IMR-90 (cell line): ENCODE results near the gene SLC22A4.

Experiments
- BHLHE40 ChIP-seq: fragments of 150-350 bp; IDR thresholded peaks from 2 replicates; pipeline ENCODE4 v1.6.1; 2016; ENCODE audit warnings: mild to moderate bottlenecking, low read depth, low read length
- CEBPB ChIP-seq: IDR thresholded peaks from 2 replicates; pipeline ENCODE4 v1.6.1; 2012; ENCODE audit warnings: low read depth, low read length, improper control_type of control experiment
- CHD1 ChIP-seq: IDR thresholded peaks from 2 replicates; pipeline ENCODE4 v1.6.1; 2012; ENCODE audit warnings: low read depth, low read length, improper control_type of control experiment
- MAFK ChIP-seq: IDR thresholded peaks from 2 replicates; pipeline ENCODE4 v1.6.1; 2012; ENCODE audit warnings: low read depth, low read length, improper control_type of control experiment
- MAZ ChIP-seq: IDR thresholded peaks from 2 replicates; pipeline ENCODE4 v1.6.1; 2012; ENCODE audit warnings: low read depth, mild to moderate bottlenecking, low read length, improper control_type of control experiment, moderate library complexity, borderline replicate concordance
- MXI1 ChIP-seq: IDR thresholded peaks from 2 replicates; pipeline ENCODE4 v1.6.1; 2012; ENCODE audit warnings: low read depth, mild to moderate bottlenecking, low read length, moderate library complexity, borderline replicate concordance
- POLR2A ChIP-seq: IDR thresholded peaks from 2 replicates; pipeline ENCODE4 v1.6.1; 2012; ENCODE audit warnings: mild to moderate bottlenecking, low read depth, low read length
- RAD21 ChIP-seq: IDR thresholded peaks from 2 replicates; pipeline ENCODE4 v1.6.1; 2012; ENCODE audit warnings: low read length, improper control_type of control experiment
- RCOR1 ChIP-seq: IDR thresholded peaks from 2 replicates; pipeline ENCODE4 v1.6.1; 2012; ENCODE audit warnings: mild to moderate bottlenecking, low read length, improper control_type of control experiment; ENCODE audit not compliant: insufficient replicate concordance
- RFX5 ChIP-seq: IDR thresholded peaks from 2 replicates; pipeline ENCODE4 v1.8.0; 2012; ENCODE audit warnings: low read depth, mild to moderate bottlenecking, low read length, moderate library complexity
- SMC3 ChIP-seq: fragments of 150-350 bp; IDR thresholded peaks from 2 replicates; pipeline ENCODE4 v1.6.1; 2016; ENCODE audit warnings: low read depth, mild to moderate bottlenecking, antibody characterized with exemption, low read length, moderate library complexity
- TF ChIP-seq, protein P1 (sequence below): conservative IDR thresholded peaks from 2 replicates; pipeline ENCODE4 v1.5.1; 2012; ENCODE audit warnings: mild to moderate bottlenecking, low read depth, low read length, improper control_type of control experiment

DNA sequence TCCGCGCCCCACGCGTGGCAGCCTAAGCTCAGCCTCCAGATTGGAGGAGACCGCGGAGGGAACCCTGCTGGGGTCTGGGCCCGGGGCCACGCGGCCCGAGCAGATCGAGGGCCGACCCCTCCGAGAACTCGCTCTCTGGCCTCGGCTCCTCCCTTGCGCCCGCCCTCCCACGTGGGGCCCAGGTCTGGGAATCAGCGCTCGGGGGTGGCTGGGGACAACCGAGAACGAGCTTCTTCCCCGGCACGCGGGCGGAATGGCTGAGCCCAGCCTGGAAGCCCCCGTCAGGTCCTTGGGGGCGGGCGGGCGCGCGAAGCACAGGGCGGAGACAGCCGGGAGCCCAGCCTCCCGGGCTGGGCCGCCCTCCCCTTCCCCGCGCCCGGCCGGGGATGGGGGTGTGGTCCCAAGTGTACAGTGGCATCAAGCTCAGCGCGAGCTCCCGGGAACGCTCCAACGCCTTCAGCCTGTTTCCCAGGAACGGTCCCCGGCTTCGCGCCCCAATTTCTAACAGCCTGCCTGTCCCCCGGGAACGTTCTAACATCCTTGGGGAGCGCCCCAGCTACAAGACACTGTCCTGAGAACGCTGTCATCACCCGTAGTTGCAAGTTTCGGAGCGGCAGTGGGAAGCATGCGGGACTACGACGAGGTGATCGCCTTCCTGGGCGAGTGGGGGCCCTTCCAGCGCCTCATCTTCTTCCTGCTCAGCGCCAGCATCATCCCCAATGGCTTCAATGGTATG lies at the start of gene SLC22A4:
- TF ChIP-seq, protein P1, sequence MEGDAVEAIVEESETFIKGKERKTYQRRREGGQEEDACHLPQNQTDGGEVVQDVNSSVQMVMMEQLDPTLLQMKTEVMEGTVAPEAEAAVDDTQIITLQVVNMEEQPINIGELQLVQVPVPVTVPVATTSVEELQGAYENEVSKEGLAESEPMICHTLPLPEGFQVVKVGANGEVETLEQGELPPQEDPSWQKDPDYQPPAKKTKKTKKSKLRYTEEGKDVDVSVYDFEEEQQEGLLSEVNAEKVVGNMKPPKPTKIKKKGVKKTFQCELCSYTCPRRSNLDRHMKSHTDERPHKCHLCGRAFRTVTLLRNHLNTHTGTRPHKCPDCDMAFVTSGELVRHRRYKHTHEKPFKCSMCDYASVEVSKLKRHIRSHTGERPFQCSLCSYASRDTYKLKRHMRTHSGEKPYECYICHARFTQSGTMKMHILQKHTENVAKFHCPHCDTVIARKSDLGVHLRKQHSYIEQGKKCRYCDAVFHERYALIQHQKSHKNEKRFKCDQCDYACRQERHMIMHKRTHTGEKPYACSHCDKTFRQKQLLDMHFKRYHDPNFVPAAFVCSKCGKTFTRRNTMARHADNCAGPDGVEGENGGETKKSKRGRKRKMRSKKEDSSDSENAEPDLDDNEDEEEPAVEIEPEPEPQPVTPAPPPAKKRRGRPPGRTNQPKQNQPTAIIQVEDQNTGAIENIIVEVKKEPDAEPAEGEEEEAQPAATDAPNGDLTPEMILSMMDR, result no peak
- no peak for TF ChIP-seq MAFK
- TF ChIP-seq POLR2A, result peak; percentile 79; the same call in 1 of the 2 replicates
- TF ChIP-seq CEBPB, result no peak
- no peak for TF ChIP-seq RCOR1
- TF ChIP-seq RFX5, result no peak
- TF ChIP-seq CHD1, result no peak
- peak; percentile 72; the same call in 1 of the 2 replicates for TF ChIP-seq MXI1
- TF ChIP-seq MAZ, result no peak; the same call in 1 of the 2 replicates
- TF ChIP-seq SMC3, result no peak
- peak; percentile 80 for TF ChIP-seq BHLHE40
- TF ChIP-seq RAD21, result no peak
